ENCODE measurements around the gene CAPG.
A peak's percentile ranks its signal among the peaks of the same experiment; 100 is the strongest.

The CAPG gene

DNA sequence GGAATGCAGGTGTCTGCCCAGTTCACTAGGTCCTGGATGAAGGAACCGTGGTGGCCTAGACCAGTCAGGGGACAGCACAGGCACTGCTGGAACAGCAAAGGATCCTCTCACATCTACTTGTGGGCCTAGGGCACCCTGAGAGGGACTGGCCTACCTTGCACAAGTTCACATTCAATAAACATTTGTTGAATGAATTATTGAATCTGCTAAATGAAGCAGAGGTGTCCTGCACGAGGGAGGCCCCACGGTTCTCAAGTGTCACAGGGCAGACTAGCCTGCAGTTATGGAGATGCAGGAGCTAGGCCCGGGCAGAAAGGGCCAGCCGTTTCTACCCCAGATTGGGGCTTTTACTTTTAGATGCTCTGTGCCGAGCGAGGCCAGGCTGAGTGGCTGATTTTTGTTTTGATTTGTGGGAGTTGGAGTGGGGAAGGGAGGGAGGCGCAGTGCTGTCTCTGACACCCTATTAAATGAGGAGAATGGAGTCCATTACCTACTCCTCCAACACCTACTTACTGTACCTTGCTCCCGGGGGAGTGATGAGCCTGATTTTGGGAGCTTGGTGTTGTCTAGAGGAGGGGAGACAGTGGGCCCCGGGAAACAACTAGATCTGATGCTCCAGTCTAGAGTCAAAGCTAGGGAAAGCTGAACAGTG lies 26.8 kb upstream of the CAPG start:
- Histone ChIP-seq H3K4me3 (ENCODE audit: low read length) (peak overlapping the region; percentile 56; the same call in 1 of the 2 replicates), H3K4me1 (ENCODE audit: insufficient read depth, low read length) (peaks cover 12% of the 10 kb centered on the region; the same call in 1 of the 2 replicates), H3K9ac (ENCODE audit: low read depth, low read length) (peak overlapping the region; percentile 63; the same call in 1 of the 2 replicates), H3K9me3 (ENCODE audit: insufficient read depth, low read depth, low read length) (no peaks in the 10 kb centered on the region), H3K27me3 (ENCODE audit: insufficient read depth, low read length) (peaks cover 14% of the 10 kb centered on the region; the same call in 1 of the 2 replicates), H3K27ac (ENCODE audit: low read length) (no peak overlapping the region), H3K36me3 (ENCODE audit: insufficient read depth, low read depth, low read length) (no peaks in the 10 kb centered on the region)

DNA sequence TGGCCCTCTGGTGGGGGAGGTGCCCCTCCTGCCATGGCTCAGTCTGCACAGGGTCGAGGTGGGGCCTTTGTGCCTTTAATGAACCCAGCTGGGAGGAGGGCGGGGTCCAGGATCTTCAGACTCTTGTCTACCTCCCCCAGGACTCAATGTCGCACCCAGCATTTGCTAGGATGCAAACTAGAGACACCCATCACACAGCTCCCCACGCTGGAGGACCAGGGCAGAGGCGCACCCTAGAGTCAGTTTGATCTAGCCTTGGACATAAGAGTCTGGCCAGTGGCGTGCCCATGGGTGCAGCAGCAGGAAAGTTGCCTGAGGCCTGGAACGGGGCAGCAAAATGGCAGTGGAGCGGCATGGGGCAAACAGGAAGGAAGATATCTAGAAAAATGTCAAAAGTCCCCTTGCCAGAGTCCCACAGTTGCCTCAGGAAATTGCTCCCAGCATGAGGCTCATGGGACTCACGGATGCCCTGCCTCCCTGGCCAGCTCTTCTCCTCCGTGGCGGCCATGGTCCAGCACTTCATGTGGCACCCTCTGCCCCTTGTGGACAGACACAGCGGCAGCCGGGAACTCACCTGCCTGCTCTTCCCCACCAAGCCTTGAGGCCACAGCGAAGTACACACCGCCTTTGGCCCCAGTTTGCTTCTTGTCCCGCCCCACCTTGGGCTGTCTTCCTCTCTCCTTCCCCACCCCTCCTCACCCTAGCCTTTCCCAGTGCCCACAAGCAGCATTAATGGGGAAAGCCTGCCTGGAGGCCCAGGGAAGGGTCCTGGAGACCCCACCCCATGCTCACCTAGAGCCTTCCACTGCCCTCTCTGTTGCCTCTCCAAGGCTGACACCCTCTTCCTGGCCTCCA lies 26.0 kb upstream of the CAPG start:
- Histone ChIP-seq H3K27me3 (ENCODE audit: insufficient read depth, low read length) (peaks cover 14% of the 10 kb centered on the region; the same call in 1 of the 2 replicates), H3K36me3 (ENCODE audit: insufficient read depth, low read depth, low read length) (no peaks in the 10 kb centered on the region), H3K9me3 (ENCODE audit: insufficient read depth, low read depth, low read length) (no peaks in the 10 kb centered on the region), H3K9ac (ENCODE audit: low read depth, low read length) (no peak overlapping the region), H3K4me1 (ENCODE audit: insufficient read depth, low read length) (peaks cover 19% of the 10 kb centered on the region; the same call in 1 of the 2 replicates), H3K4me3 (ENCODE audit: low read length) (no peak overlapping the region), H3K27ac (ENCODE audit: low read length) (no peak overlapping the region)

DNA sequence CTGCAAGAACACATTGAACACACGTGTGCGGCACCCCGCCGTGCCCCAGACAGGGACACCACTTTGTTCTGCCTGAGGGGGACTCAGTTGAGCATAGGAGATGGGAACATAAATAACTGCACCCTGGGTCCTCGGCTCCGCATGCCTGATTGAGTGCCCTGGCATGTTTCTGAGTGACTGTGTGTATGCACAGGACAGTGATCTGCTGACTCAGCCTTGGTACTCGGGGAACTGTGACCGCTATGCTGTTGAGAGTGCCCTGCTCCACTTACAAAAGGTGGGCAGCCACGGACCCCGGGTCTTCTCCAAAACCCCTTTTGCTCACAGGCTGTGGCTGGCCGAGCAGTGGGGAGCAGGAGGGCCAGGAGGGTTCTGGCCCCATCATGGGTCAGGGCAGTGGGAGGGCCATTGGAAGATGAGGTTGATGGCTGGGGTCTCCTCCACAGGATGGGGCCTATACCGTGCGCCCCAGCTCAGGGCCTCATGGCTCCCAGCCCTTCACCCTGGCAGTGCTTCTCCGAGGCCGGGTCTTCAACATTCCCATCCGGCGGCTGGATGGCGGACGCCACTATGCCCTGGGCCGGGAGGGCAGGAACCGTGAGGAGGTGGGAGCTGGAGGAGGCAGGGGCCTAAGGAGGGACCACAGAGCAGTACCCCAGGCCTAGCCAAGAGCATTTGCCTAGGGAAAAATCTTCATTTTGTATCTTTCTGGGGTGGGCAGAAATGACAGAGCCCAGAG lies 25.2 kb upstream of the CAPG start:
- Histone ChIP-seq H3K9me3 (ENCODE audit: insufficient read depth, low read depth, low read length) (no peaks in the 10 kb centered on the region), H3K4me1 (ENCODE audit: insufficient read depth, low read length) (peaks cover 21% of the 10 kb centered on the region; the same call in 1 of the 2 replicates), H3K9ac (ENCODE audit: low read depth, low read length) (no peak overlapping the region), H3K27ac (ENCODE audit: low read length) (no peak overlapping the region), H3K4me3 (ENCODE audit: low read length) (no peak overlapping the region), H3K36me3 (ENCODE audit: insufficient read depth, low read depth, low read length) (no peaks in the 10 kb centered on the region), H3K27me3 (ENCODE audit: insufficient read depth, low read length) (peaks cover 14% of the 10 kb centered on the region; the same call in 1 of the 2 replicates)

DNA sequence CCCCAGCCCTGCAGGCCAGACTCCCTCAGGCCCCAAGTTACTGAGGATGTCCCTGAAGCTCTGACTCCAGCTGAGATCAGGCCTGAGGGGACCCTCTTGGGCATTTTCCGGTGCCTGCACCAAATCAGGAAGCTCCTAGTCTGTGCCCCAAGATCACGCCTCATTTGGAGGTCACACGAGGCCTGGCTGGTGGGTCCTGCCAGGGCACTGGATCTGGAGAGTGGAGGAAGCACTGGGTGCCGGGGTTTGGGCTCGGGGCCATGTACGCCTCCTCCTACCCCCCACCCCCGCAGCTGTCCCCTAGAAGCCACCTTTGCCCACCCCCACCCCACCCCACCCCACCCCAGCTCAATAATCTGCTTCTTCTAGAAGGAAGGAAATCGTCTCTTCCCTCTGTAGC lies 24.5 kb upstream of the CAPG start:
- Histone ChIP-seq H3K9ac (ENCODE audit: low read depth, low read length) (no peak overlapping the region), H3K4me1 (ENCODE audit: insufficient read depth, low read length) (peaks cover 25% of the 10 kb centered on the region; the same call in 1 of the 2 replicates)

DNA sequence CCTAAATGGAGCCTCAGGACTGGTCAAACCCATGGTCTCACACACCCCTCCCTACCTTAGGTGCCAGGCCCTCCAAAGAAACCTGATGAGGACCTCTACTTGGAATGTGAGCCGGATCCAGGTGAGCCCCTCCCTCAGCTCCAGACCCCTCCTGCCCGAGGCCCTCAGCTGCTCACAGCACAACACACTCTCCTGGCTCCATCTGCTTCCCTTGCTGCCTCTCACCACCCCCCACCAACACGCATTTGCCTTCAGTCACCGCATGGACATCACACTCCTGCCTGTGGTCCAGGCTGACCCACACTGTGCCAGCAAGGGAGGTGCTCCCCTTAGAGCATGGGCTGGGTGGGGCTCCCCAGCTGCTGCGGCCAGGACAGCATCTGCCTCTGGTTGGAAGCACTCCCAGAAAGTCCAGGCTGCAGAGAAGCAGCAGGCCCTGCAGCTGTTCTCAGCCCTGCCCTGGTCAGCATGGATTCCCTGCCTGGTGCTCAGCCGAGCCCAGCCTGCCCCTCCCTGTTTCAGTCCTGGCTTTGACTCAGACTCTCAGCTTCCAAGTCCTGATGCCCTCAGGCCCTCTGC lies 23.4 kb upstream of the CAPG start:
- H3K36me3 ChIP-seq (ENCODE audit: insufficient read depth, low read depth, low read length), result no peaks in the 10 kb centered on the region
- H3K4me1 ChIP-seq (ENCODE audit: insufficient read depth, low read length), result peaks cover 25% of the 10 kb centered on the region; the same call in 1 of the 2 replicates
- no peak overlapping the region for H3K4me3 ChIP-seq (ENCODE audit: low read length)
- no peaks in the 10 kb centered on the region for H3K9me3 ChIP-seq (ENCODE audit: insufficient read depth, low read depth, low read length)
- no peak overlapping the region for H3K27ac ChIP-seq (ENCODE audit: low read length)
- no peak overlapping the region for H3K9ac ChIP-seq (ENCODE audit: low read depth, low read length)
- peaks cover 17% of the 10 kb centered on the region for H3K27me3 ChIP-seq (ENCODE audit: insufficient read depth, low read length)

More for the DNA sequence above, 24.5 kb upstream of the CAPG start:
- Histone ChIP-seq H3K27me3 (ENCODE audit: insufficient read depth, low read length) (peaks cover 14% of the 10 kb centered on the region), H3K27ac (ENCODE audit: low read length) (no peak overlapping the region), H3K36me3 (ENCODE audit: insufficient read depth, low read depth, low read length) (no peaks in the 10 kb centered on the region), H3K4me3 (ENCODE audit: low read length) (no peak overlapping the region), H3K9me3 (ENCODE audit: insufficient read depth, low read depth, low read length) (no peaks in the 10 kb centered on the region)

DNA sequence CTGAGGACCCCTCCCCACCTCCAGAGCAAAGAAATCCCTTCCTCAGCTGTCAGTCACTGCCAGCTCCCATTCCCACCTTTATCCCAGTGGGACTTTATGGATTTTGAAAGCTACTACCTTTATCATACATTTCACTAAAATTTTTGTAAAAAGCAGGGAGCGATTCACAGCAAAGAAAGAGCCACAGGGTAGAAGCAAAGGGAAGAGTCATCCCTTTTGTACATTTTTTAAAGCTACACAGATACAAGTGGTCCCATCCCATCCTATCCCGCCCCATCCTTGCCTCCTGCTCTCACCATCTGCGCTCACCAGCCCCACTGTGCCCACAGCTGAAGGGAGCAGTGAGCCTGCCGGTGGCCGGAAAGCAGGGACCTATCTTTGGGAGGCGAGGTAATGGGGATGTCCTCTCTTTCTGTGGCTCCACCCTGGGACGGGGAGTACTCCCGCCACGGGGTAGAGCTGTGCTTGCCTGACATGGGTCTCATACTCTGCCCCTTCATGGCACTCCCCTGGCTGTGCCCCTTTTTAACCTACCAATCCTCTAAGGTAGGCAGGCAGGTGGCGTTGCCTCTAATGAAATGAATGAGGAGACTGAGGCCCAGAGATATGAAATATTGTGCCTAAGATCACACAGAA lies 21.5 kb upstream of the CAPG start:
- peak overlapping the region; percentile 67 for H3K4me3 ChIP-seq (ENCODE audit: low read length)
- no peaks in the 10 kb centered on the region for H3K9me3 ChIP-seq (ENCODE audit: insufficient read depth, low read depth, low read length)
- H3K27me3 ChIP-seq (ENCODE audit: insufficient read depth, low read length), result peaks cover 23% of the 10 kb centered on the region
- peaks cover 26% of the 10 kb centered on the region; the same call in 1 of the 2 replicates for H3K4me1 ChIP-seq (ENCODE audit: insufficient read depth, low read length)
- peak overlapping the region; percentile 65; the same call in 1 of the 2 replicates for H3K9ac ChIP-seq (ENCODE audit: low read depth, low read length)
- H3K27ac ChIP-seq (ENCODE audit: low read length), result peak overlapping the region; percentile 69
- H3K36me3 ChIP-seq (ENCODE audit: insufficient read depth, low read depth, low read length), result no peaks in the 10 kb centered on the region

DNA sequence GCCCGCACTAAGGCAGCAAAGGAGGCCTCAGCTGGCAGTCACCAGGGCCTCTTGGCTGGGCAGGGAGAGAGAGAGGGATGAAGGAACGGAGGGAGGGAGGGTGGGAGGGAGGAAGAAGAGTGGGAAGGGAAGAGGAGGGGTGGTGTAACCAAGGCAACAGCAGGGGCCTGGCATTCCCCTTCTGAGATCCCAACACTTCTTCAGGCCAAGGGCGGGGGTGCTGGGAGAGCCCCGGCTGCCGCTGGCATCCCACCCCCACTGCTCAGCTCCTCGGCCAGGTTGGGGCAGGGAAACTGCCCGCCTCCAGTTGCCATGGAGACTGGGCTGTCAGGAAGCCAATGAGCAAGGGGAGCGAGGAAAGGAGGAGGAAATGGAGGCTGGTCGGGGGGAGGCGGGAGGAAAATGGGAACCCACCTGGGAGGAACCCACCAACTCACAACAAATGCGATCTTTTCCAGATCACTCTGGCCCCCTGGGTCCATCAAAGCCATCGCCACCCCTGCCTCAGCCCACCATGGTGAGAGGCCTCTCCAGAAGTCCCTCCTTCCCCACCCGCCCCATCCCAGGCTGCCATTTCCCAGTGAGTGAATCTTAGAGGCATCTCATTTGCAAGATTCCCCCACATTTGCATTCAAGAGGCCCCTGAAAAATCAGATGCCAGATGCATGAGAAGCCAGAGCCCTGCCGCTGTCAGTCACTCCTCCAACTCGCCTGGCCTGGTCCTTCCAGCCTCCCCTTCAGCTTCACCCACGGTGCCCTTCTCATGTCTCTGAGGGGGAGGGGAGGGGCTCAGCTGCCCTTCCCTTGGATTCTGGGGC lies 20.8 kb upstream of the CAPG start:
- Histone ChIP-seq H3K36me3 (ENCODE audit: insufficient read depth, low read depth, low read length) (no peaks in the 10 kb centered on the region), H3K9me3 (ENCODE audit: insufficient read depth, low read depth, low read length) (no peaks in the 10 kb centered on the region), H3K4me3 (ENCODE audit: low read length) (peak overlapping the region; percentile 67), H3K9ac (ENCODE audit: low read depth, low read length) (peak overlapping the region; percentile 65; the same call in 1 of the 2 replicates), H3K27ac (ENCODE audit: low read length) (peak overlapping the region; percentile 69), H3K4me1 (ENCODE audit: insufficient read depth, low read length) (peaks cover 24% of the 10 kb centered on the region; the same call in 1 of the 2 replicates), H3K27me3 (ENCODE audit: insufficient read depth, low read length) (peaks cover 23% of the 10 kb centered on the region)

DNA sequence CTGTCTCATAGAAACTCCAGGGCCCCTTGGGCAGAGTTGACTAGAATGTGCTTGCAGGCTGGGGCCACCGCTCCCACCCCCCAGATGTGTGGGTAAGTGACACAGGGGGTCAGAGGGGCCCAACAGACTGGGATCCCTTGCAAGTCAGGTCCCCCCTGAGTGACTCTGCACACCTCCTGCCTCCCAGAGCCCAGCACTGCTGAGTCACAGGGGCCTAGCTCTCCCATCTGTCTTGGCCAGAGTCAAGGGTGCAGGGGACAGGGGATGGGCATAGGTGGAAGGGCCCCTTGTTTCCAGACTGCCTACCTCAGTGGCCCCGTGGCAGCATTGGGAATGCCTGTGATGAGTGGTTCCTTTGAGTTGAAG lies 19.7 kb upstream of the CAPG start:
- Histone ChIP-seq H3K9ac (ENCODE audit: low read depth, low read length) (peak overlapping the region; percentile 30; the same call in 1 of the 2 replicates), H3K4me1 (ENCODE audit: insufficient read depth, low read length) (peaks cover 22% of the 10 kb centered on the region; the same call in 1 of the 2 replicates), H3K4me3 (ENCODE audit: low read length) (no peak overlapping the region), H3K27ac (ENCODE audit: low read length) (no peak overlapping the region), H3K36me3 (ENCODE audit: insufficient read depth, low read depth, low read length) (no peaks in the 10 kb centered on the region), H3K27me3 (ENCODE audit: insufficient read depth, low read length) (peaks cover 23% of the 10 kb centered on the region), H3K9me3 (ENCODE audit: insufficient read depth, low read depth, low read length) (no peaks in the 10 kb centered on the region)

DNA sequence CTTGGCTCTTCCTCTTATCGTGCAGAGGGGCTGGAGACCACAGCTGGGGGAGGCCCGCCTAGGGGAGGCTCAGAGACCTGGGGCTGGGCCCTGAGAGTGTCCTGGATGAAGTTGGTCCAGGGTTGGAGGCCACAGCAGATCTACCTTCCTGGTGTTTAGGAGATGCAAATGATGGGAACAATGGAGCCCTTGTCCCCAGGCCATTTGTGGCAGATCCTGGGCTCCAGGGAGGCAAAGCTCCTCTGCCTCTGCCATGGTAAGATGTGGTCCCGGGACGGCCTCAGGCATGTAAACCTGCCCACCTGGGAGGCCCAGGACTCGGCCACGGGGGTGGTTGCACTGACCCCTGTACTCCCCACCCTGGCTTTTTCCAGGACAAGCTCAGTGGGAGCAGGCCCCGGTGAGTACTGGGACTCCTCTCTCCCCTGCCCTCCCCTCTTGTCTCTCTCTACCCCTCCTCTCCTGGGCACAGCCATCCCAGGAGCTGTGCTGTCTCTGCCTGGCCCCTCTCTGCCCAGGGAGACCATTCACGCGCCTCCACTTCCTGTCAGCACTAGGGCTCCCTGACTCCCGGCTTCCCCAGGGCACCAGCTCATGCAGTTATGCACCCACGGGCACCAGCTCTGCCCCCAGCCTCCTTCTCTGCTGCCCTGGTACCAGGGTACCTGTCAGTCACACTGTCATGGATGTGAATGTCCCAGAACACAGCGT lies 19.2 kb upstream of the CAPG start:
- Histone ChIP-seq H3K4me1 (ENCODE audit: insufficient read depth, low read length) (peaks cover 22% of the 10 kb centered on the region; the same call in 1 of the 2 replicates), H3K9me3 (ENCODE audit: insufficient read depth, low read depth, low read length) (no peaks in the 10 kb centered on the region), H3K9ac (ENCODE audit: low read depth, low read length) (no peak overlapping the region), H3K4me3 (ENCODE audit: low read length) (no peak overlapping the region), H3K27ac (ENCODE audit: low read length) (no peak overlapping the region), H3K27me3 (ENCODE audit: insufficient read depth, low read length) (peaks cover 23% of the 10 kb centered on the region), H3K36me3 (ENCODE audit: insufficient read depth, low read depth, low read length) (no peaks in the 10 kb centered on the region)

Measured in iPS-20b (cell line).